Activated CD4-positive, CD25-positive, alpha-beta regulatory T cell treated with anti-CD3 and anti-CD28 coated beads, Interleukin-2, amount 50 U/mL, for 72 hours (primary cell): ENCODE data around the gene ALAD.
"Not testable (repeated sequence)": the region's sequence is repeated elsewhere in the genome, so short reads cannot be mapped to it uniquely, and the experiment has no call there.

ENCODE experiments used
- DNase-seq: peaks from one replicate; pipeline ENCODE4 v3.0.0; 2021

ALAD gene

DNA sequence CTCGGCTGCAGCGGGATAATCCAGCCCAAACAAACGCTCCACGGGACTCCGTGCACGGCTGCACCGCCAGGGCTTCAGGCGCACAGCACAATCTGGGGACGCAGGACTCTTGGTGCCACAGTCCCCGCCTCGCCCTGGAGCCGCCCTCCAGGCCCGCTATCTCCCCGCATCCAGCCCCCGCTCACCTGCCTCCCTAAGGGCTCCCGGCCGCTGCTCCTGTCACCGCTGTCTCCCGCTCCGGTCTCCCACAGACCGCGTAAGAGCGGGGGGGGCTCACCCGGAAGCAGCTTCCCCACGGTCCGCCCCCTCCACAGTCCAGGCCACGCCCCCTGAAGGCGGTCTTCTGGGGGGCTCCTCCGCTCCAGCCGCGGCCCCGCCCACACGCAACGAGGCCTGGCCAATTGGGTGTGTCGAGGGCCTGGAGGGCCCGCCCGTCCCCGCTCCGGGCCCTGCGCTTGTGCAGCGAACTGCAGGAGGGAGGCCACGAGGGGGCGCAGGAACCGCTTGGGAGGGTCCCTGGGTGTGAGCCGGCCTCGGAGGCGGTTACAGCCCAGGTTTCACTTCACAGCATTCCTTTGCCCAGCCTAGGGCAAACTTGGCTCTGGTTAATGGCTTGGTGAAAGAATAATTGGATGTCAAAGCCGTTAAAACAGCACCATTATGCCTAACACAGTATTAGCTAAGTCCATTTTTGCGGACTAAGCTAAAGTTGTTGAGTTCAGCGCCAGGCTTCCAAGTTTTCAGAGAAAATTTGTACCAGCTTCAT is at the start of gene ALAD:
Gene ALAD (minus strand): TSS at position 258 of the 766 bp plus-strand sequence. CDS start 7,725 bp downstream, outside the sequence.
- DNase-seq: peak; percentile 100

DNA sequence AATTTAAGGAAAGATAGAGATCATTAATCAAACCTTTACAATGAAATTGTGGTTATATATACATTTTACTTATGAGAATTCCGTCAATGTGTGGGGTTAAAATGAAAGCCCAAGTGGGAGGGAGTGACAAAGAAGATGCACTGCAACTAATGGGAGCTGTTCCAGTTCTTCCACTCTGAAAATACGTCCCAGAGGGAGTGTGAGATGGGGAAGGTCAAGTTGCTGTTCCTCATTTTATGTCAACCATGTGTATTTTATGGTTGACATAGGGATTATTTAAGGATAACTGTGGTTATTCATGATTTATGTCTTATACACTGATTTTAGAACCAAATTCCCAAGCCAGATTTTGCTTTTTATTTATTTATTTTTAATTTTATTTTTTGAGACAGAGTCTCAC is 48.3 kb upstream of the ALAD start:
- no peak for DNase-seq

DNA sequence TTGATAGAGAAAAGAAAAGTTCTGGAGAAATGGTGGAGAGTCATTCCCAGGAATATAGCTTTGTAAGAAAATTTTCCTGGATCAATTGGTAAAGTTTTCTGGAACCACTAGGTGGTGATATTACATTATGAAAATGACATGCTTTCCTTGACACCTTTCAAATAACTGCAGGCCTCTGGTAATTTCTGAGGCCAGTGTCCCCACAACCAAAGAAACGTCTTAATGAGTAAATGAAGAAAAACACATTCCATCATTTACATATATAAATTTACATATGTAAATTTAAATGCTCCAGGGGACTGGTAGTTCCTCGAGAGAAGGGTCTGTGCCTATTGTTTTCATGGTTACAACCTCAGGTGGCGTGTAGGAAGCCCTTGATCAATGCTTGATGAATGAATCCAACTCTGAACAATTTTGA is 45.2 kb upstream of the ALAD start:
- no peak for DNase-seq

DNA sequence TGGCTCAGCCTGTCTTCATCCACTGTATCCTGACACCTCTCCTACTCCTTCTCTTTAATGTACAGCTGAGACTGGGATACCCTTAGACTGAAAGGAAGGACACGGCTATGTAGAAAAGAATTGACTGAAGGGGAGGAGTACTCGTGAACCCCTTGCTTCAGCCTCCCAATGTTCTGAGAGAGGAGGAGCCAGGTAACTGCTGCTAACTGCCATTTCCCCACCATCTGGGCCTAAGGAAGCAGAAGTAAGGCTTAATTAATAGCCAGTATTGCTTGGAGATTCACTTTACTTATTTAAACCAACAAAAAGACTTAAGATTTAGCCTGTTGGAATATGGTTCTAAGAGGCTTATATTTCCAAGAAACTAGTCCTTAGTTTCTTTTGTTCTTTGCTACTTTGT is 43.7 kb upstream of the ALAD start:
- no peak for DNase-seq

DNA sequence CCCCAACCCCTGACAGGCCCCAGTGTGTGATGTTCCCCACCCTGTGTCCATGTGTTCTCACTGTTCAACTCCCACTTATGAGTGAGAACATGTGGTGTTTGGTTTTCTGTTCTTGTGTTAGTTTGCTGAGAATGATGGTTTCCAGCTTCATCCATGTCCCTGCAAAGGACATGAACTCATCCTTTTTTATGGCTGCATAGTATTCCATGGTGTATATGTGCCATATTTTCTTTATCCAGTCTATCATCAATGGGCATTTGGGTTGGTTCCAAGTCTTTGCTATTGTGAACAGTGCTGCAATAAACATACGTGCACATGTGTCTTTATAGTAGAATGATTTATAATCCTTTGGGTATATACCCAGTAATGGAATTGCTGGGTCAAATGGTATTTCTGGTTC is 36.6 kb upstream of the ALAD start:
- not testable (repeated sequence) for DNase-seq

DNA sequence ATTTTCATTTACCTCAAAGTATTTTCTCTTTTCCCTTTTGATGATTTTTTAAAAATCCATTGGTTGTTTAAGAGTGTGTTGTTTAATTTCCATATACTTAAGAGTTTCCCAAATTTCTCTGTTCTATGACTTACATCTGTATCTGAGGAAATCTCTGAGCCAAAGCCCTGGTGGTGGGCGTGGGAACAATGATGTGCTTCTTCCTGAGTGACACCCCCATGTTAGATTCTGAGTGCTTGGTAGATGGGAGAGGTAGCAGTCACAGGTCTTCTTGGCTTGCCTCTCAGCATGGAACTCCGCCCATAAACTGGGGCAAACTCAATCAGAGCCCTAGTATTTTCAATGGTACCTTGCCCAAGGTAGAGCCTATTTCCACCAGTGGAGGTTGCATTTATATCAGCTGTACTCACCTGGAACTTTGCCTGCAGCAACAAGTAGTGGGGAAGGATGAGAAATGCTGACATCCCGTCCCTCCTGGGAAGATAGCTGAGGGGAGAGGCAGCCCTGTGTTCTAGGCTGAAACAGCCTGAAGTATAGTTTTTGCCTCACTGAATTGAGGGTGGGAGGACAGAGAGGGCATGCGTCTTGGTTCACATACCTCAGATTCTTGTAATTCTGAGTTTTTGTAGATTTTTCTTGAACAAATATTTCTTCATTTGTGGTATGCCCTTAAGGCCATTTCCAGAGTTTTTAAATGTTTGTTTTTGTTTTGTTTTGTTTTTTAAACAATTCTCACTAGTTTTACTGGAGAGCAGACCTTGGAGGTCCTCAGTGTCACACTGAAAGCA is 35.8 kb upstream of the ALAD start:
- DNase-seq: no peak

DNA sequence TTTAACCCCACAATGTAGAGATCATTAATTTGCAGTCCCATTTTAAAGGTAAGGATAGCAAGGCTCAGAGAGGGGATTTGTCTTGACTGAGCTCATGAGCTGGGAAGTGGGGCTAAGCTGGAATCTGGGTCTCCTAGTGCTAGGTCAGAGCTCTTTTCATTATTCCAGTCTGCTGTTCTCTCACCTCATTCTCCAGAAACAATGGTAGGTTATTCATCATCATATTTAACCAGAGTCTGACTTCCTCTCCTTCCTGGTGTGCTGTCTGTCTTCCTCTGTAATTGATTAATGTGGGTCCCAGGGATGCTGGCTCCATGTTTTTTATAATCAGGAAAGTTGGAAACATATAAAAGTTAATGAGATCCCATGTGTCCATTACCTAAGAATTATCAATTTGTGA is 30.1 kb upstream of the ALAD start:
- no peak for DNase-seq

DNA sequence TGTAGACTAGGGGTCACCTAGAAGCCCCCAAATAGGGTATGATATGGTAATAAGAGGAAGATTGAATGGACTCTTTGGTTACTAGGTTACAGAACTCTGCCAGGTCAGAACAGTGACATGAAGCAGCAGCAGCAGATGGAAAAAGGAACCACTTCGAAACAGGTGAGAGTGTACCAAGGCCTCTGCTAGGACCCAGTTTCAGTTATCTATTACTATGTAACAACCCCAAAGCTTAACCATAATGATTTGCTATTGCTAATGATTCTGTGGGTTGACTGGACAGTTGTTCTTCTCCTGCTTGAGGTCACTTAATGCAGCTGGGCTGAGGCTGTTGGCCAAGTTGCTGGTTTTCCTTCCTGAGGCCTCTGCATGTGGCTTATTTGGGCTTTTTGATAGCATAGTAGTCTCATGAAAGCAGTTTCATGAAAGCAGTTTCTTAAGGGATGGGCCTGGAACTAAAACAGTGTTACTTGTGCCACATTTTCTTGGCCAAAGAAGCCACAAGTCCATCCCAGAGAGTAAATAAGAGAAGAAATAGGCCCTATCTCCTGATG is 27.1 kb upstream of the ALAD start:
- no peak for DNase-seq

DNA sequence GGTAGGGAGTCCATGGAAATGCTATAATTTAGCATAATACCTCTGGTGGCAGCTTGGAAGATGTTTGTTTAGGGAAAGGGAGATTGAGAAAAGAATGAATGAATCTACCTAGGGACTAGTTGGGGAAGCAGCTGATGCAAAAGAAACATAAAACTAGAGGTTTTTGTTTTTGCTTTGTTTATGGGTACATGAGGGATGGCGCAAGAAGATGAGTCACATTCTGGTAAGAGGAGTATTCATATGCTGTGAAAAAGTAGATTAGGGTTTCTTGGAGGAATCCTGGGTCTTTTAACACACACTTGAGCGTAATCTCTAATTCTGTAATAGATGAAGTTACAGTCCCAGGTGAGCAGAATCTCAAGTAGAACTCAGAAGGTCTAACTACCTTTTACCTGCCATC is 26.5 kb upstream of the ALAD start:
- DNase-seq: no peak

DNA sequence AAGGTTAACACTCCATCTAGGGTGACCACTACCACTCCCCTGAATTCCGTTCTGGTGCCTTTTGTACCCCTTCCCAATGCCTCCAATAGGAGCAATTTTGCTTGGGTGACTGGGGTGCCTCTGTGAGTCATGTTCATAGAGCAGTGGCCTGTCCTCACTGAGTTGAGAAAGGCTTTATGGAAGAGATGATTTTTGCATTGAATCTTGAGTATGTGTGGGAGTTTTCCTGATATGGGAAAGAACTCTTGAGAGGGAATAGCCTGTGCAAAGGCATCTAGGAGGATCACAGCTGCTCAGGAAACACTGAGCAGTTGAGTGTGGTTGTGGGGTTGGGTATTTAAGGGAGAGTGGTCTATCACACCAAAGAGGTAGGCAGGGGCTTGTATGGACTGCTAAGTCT is 25.6 kb upstream of the ALAD start:
- no peak for DNase-seq

DNA sequence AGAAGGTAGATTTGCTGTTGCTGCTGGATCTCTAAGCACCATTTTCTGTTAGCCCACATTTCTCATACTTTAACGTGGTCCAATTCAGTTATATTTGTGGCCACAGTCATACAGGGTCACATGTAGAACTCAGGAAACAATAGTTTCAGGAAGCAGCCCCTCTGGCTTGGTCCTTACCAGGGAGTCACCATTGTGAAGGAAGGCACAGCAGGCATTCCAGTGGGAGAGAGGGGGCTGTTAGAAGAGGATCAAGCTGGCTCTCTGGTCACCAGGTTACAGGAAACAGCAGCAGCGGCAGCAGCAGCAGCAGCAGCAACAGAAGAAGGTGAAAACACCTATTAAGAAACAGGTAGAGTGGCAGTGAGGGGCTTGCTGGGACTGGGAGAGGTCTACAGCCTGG is 24.0 kb upstream of the ALAD start:
- DNase-seq: no peak

DNA sequence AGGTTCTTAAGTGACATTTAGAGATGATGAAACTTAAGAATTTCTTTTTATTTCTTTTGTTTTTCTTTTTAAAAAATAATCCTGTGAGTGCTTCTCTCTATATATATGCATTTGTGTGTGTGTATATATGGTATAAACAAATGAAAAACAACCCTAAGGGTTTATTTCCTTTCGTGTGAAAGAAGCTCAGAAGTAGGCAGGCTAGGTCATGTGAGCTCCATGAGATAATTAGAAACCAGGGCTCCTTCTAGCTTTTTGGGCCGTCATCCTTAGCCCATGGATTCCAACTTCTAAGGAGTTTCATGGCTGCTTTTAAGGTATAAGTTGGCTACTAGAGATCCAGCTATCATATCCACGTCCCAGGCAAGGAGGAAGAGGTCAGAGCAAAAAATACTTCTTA is 20.6 kb upstream of the ALAD start:
- no peak for DNase-seq

DNA sequence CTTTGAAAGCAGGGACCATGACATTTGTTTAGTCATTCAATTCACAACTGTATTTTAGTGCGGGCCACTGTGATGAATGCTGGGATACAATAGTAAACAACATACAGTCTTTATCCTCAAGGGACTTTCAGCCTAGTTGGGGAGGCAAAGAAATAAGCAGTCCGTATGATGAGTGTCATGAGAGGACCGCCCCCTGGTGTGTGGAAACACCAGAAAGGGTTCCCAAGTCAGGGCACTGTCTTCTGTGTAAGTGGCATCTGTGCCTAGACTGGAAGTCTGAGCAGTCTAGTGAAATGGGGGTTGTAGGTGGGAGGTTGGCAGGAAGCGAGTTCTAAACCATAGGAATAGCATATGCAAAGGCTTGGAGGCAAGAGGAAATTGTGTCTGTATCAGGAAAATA is 16.3 kb upstream of the ALAD start:
- no peak for DNase-seq

DNA sequence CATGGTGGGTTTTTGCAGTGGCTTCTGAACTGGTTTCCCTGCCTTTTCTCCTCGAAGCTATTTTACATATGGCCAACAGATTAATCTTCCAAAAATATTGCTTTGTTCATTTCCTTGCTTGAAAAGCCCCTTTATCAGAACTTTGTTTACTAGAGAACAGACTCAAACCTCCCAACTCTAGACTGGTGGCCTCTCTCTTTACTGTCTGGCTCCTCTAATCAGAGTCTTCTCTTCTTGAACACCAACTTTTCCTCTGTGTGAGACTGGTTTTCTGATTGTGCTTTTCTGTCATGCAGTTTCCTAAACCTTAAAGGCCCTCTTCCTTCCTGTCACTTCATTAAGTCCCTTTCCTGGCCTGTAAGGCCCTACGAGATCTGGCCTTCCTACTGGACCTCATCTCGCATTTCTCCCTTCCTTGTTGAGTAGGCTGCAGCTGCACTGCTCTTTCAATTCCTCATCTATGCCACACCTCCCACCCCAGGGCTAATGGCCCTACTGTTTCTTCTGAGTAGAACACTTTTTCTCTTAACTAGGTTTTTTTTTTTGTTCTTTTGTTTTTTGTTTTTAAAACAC is 15.2 kb upstream of the ALAD start:
- DNase-seq: no peak

DNA sequence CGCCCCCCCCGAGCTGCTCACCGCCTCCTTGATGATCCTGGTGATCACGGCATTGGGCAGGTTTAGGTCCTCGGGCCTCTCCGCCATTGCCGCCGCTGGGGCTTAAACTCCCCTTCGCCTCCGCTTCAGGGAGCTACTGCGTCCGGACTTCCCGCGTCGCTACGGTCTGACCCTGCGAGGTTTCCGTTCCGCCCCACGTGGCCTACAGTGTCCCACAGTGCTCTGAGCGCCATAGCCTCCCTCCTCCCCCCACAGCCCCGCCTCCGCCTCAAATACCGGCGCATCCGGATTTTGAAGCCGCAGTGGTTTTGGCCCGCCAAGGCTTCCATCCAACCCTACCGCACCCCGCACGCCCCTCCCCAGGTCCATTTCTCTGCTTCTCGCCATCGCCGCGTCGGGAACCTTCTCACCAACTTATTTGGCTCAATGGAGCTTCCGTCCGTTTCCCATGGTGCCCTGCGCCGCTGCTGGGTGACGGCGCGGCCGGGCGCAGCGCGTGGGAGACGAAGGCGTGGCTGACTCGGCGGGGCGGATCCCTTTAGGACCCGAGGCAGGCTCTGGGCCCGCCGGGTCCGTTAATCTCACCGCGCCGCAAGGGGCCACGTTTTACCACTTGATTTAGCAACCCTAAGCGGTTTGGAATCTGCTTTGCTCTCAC is 9.3 kb upstream of the ALAD start, which contains the start of the genes C9orf43 and POLE3:
Gene C9orf43 (plus strand): TSS at position 541 of the 658 bp plus-strand sequence. CDS start 2,747 bp downstream, outside the sequence.
Gene POLE3 (minus strand): TSS at position 469 of the 658 bp plus-strand sequence. CDS start 382 bp downstream, at position 87.
- peak; percentile 96 for DNase-seq

DNA sequence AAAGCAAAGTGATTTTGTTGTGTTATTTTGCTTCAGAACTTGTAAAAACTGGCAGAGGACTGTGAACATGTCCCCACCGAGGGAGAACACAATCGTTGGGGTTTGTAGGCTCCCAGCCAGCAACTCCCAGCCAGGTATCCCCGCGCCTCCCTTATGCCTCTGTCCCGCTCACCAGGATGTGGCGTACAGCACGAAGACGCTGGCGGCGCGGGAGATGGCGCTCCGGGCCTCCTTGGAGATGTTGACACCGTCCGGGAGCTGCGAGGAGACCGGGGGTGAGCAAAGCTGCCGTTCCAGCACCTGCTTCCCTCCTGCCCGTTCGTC is 8.8 kb upstream of the ALAD start:
- DNase-seq: no peak

DNA sequence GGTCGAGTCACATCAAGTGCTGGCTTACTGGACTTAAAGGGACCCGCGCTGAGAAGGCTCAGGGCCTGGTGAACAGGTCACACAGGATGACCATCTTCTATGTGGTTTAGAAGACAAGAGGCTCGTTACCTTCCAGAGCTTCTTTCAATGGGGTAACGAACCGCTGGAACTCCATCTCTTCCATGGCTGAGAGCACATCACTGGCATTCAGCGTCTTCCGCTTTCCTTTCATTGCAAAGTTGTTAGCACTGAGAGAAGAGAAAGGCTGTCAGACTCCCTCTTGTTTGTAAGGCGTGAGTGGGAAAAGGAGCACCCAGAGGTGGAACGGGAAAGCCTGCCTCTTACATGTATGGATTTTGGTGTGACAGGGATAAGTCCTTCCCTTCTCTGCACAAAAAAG is 8.4 kb upstream of the ALAD start:
- no peak for DNase-seq

DNA sequence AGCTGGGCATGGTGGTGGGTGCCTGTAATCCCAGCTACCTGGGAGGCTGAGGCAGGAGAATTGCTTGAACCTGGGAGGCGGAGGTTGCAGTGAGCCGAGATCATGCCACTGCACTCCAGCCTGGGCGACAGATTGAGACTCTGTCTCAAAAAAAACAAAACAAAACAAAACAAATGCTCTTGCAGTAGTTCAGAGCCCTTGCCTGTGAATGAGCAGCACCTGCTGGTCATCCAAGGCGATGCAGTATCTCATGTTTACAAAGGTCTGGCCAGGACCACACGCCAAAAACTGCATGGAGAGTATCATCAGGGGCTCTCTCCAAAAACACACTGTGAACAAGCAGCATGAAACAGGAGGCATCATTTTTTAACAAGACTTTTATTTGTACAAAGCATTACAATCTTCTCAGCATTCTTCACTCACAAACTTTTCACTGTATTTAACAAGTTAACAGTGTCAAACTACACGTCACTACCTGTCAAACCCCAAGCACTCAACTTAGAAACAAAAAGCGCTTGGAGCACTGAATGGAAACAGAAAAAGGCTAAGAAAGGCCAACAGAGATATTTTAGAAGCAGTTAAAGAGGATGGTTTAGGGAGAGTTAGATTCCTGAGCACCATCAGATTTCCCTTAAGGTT is 5.9 kb upstream of the ALAD start:
- DNase-seq: peak; percentile 40

DNA sequence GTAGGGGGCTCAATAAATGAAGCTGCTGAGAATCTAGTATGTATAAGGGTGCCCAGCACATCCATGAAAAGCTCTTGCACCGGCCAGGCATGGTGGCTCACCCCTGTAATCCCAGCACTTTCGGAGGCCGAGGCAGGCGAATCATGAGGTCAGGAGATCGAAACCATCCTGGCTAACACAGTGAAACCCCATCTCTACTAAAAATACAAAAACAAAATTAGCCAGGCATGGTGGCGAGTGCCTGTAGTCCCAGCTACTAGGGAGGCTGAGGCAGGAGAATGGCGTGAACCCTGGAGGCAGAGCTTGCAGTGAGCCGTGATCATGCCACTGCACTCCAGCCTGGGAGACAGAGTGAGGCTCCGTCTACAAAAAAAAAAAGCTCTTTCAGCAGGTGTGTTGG is 5.3 kb upstream of the ALAD start:
- DNase-seq: not testable (repeated sequence)

DNA sequence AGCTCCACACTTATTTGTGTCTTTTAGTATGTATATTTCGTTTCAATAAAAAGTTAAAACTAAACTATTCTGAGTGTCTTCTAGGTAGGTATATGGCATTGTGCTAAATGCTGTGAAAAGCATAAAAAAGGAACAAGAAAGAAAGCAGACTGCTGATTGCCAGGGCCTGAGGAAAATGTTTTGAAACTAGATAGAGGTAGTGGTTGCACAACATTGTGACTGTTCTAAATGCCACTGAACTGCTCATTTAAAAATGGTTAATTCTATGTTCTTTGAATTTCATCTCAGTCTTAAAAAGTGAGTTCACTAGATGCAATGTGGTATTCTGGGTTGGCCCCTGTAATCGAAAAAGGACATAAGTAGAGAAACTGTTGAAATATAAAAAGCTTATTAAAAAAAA is 2.6 kb upstream of the ALAD start:
- DNase-seq: no peak

DNA sequence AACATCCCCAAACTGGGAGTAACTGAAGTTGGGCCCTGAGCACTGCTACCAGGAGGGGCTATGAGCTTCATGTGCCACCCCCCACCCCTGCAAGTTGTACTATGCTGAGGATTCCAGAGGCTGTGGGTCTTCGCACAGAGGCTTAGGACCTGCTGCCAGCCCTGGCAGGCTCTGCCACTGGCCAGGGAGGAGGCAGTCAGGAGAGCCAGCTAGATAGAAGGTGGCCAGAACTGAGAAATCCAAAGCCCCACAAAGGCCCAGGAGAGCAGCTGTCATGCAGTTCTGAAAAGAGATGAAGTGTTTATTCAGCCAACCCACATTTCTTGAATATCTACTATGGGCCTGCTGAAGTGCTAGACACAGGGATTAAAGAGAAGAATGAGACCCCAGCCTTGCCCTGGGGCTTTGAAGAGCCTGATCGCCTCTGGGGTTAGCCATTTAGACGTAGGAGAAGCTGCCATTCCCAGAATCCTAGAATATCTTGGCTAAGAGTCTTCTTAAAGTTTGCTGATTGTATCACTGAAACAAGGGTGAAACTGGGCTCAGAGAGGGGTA is 1.4 kb downstream of the ALAD start:
- no peak for DNase-seq

DNA sequence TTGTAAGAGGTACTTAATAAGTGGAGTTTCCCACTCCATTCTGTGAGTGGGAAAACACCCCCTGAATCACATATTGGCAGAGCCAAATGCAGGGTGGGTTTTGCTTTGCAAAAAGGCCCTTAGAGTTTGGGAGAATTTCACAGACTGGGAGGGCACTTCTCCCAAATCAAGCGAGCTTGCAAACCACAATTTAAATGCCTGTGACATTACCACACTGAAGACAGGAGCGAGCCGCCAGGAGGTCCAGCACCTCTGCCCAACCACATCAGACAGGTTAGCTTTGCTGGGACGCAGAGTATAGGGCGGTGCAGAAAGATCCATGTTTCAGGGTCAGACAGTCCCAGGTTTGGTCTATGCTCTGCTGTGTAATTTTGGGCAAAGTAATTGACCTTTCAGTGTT is 2.3 kb downstream of the ALAD start:
- DNase-seq: no peak
